ENCODE data around the gene AGBL3.

The AGBL3 gene

DNA sequence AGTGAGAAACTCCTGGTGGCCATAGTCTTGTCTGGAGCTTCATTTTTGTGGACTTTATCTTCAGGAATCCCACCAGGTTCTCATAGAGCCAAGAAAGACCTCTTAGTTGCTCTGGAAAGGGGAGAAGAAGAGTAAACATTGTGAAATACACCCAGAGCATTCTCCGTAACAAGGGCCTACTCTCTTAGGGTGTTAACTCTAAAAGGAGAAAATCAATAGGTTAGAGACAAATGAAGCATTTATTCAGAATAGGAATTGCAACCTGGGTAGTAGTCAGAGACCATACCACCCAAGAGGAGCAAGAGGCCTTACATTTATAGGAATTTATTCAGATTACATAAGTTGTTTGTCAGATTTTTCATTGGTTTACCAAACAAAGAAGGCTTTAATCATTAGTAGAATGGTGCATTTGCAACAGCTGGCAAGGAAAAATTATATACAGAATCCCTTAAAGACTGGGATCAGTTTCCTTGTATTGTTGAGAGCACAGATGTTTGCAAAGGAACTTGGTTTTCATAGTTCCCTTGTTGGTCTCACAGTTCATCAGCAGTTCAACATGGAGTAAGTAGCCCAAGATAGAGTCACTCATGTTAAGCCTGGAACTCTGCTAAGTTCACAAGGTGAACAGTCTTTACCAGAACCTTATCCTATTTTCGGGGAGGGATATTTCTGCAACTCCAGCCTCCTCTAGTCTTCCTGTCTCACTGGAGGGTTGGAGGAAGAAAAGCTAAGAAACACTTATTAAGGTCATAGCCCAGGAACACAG lies 108.3 kb downstream of the AGBL3 start:
- H3K9ac ChIP-seq (ENCODE audit: low read length in 5 of 5), result no peak overlapping the region
- H3K9me3 ChIP-seq (ENCODE audit: control insufficient read depth in 5 of 5, low read length in 5 of 5), result no peaks in the 10 kb centered on the region
- peaks cover 0 to 5% (median 0%) of the 10 kb centered on the region in 5 donors for H3K4me1 ChIP-seq (ENCODE audit: control insufficient read depth in 5 of 5, insufficient read depth in 5 of 5, low read length in 5 of 5)
- no peak overlapping the region for H3K27ac ChIP-seq (ENCODE audit: low read depth, low read length)
- H3K36me3 ChIP-seq (ENCODE audit: control insufficient read depth in 5 of 5, insufficient read depth in 5 of 5, low read length in 5 of 5), result peaks cover 3 to 8% (median 4%) of the 10 kb centered on the region in 5 donors
- H3K4me3 ChIP-seq (ENCODE audit: low read depth in 1 of 5, low read length in 5 of 5), result no peak overlapping the region
- H3K27me3 ChIP-seq (ENCODE audit: control insufficient read depth in 5 of 5, insufficient read depth in 4 of 5, low read length in 5 of 5), result no peaks in the 10 kb centered on the region

- no peak overlapping the region for H3K9ac ChIP-seq (ENCODE audit: low read length in 5 of 5)
- no peaks in the 10 kb centered on the region for H3K27me3 ChIP-seq (ENCODE audit: control insufficient read depth in 5 of 5, insufficient read depth in 4 of 5, low read length in 5 of 5)
- no peaks in the 10 kb centered on the region for H3K9me3 ChIP-seq (ENCODE audit: control insufficient read depth in 5 of 5, low read length in 5 of 5)
- peaks cover 0 to 5% (median 0%) of the 10 kb centered on the region in 5 donors for H3K4me1 ChIP-seq (ENCODE audit: control insufficient read depth in 5 of 5, insufficient read depth in 5 of 5, low read length in 5 of 5)
- H3K4me3 ChIP-seq (ENCODE audit: low read depth in 1 of 5, low read length in 5 of 5), result no peak overlapping the region
- peaks cover 3 to 6% (median 4%) of the 10 kb centered on the region in 5 donors for H3K36me3 ChIP-seq (ENCODE audit: control insufficient read depth in 5 of 5, insufficient read depth in 5 of 5, low read length in 5 of 5)
- no peak overlapping the region for H3K27ac ChIP-seq (ENCODE audit: low read depth, low read length)
Measured at GRCh38 chr7:135095450-135095849, 109.1 kb downstream of the AGBL3 start.

- H3K27me3 ChIP-seq (ENCODE audit: control insufficient read depth in 5 of 5, insufficient read depth in 4 of 5, low read length in 5 of 5), result no peaks in the 10 kb centered on the region
- H3K9ac ChIP-seq (ENCODE audit: low read length in 5 of 5), result no peak overlapping the region
- no peak overlapping the region for H3K4me3 ChIP-seq (ENCODE audit: low read depth in 1 of 5, low read length in 5 of 5)
- peaks cover 0 to 3% (median 0%) of the 10 kb centered on the region in 5 donors for H3K36me3 ChIP-seq (ENCODE audit: control insufficient read depth in 5 of 5, insufficient read depth in 5 of 5, low read length in 5 of 5)
- H3K9me3 ChIP-seq (ENCODE audit: control insufficient read depth in 5 of 5, low read length in 5 of 5), result no peaks in the 10 kb centered on the region
- peaks cover 0 to 5% (median 0%) of the 10 kb centered on the region in 5 donors for H3K4me1 ChIP-seq (ENCODE audit: control insufficient read depth in 5 of 5, insufficient read depth in 5 of 5, low read length in 5 of 5)
- no peak overlapping the region for H3K27ac ChIP-seq (ENCODE audit: low read depth, low read length)
Measured at GRCh38 chr7:135098391-135098790, 112.1 kb downstream of the AGBL3 start.

- Histone ChIP-seq H3K36me3 (ENCODE audit: control insufficient read depth in 5 of 5, insufficient read depth in 5 of 5, low read length in 5 of 5) (no peaks in the 10 kb centered on the region), H3K4me3 (ENCODE audit: low read depth in 1 of 5, low read length in 5 of 5) (no peak overlapping the region), H3K9ac (ENCODE audit: low read length in 5 of 5) (no peak overlapping the region), H3K9me3 (ENCODE audit: control insufficient read depth in 5 of 5, low read length in 5 of 5) (no peaks in the 10 kb centered on the region), H3K27ac (ENCODE audit: low read depth, low read length) (no peak overlapping the region), H3K4me1 (ENCODE audit: control insufficient read depth in 5 of 5, insufficient read depth in 5 of 5, low read length in 5 of 5) (peaks cover 0 to 5% (median 0%) of the 10 kb centered on the region in 5 donors), H3K27me3 (ENCODE audit: control insufficient read depth in 5 of 5, insufficient read depth in 4 of 5, low read length in 5 of 5) (no peaks in the 10 kb centered on the region)
Measured at GRCh38 chr7:135100856-135101255, 114.5 kb downstream of the AGBL3 start.

GRCh38 chr7:135102372-135102771 lies 116.1 kb downstream of the AGBL3 start:
- Histone ChIP-seq H3K27ac (ENCODE audit: low read depth, low read length) (no peak overlapping the region), H3K9me3 (ENCODE audit: control insufficient read depth in 5 of 5, low read length in 5 of 5) (no peaks in the 10 kb centered on the region), H3K4me3 (ENCODE audit: low read depth in 1 of 5, low read length in 5 of 5) (no peak overlapping the region), H3K9ac (ENCODE audit: low read length in 5 of 5) (no peak overlapping the region), H3K27me3 (ENCODE audit: control insufficient read depth in 5 of 5, insufficient read depth in 4 of 5, low read length in 5 of 5) (no peaks in the 10 kb centered on the region), H3K36me3 (ENCODE audit: control insufficient read depth in 5 of 5, insufficient read depth in 5 of 5, low read length in 5 of 5) (no peaks in the 10 kb centered on the region), H3K4me1 (ENCODE audit: control insufficient read depth in 5 of 5, insufficient read depth in 5 of 5, low read length in 5 of 5) (peaks cover 0 to 5% (median 0%) of the 10 kb centered on the region in 5 donors)

DNA sequence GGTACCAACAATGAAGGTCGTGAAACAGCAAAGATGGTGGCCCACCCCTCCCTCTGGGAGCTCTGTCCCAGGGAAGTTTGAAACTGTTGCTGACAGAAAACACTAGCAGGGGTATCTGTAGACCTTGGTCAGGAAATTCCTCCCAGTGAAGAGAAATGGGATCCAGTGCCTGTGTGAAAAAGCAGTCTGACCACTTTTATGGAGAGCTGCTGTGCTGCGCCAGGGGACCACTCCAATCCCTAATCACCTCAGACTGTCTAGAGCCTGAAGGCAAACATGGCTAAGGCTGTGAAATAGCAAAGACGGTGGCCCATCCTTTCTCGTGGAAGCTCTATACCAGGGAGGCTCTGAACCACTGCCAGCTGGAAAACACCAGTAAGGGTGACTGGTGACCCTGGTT lies 123.3 kb downstream of the AGBL3 start:
- H3K36me3 ChIP-seq (ENCODE audit: control insufficient read depth in 5 of 5, insufficient read depth in 5 of 5, low read length in 5 of 5), result no peaks in the 10 kb centered on the region
- H3K9ac ChIP-seq (ENCODE audit: low read length in 5 of 5), result no peak overlapping the region
- no peak overlapping the region for H3K4me3 ChIP-seq (ENCODE audit: low read depth in 1 of 5, low read length in 5 of 5)
- no peak overlapping the region for H3K27ac ChIP-seq (ENCODE audit: low read depth, low read length)
- H3K4me1 ChIP-seq (ENCODE audit: control insufficient read depth in 5 of 5, insufficient read depth in 5 of 5, low read length in 5 of 5), result no peaks in the 10 kb centered on the region
- H3K27me3 ChIP-seq (ENCODE audit: control insufficient read depth in 5 of 5, insufficient read depth in 4 of 5, low read length in 5 of 5), result no peaks in the 10 kb centered on the region
- no peaks in the 10 kb centered on the region for H3K9me3 ChIP-seq (ENCODE audit: control insufficient read depth in 5 of 5, low read length in 5 of 5)

DNA sequence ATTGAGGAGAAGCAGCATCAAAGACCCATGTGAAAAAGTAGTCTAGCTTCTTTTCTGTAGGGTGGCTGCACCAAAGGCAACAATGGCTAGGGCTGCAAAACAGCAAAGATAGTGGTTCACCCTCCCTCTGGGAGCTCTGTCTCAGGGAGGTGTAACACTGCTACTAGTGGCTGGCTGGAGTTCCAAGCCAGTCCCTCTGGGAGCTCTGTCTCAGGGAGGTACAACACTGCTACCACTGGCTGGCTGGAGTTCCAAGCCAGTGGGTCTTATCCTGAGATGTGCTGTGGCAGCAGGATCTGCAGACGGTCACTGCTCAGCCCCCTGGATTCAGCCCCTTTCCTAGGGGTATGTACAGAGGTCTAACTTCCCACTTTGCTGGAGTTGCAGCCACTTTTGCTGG lies 123.7 kb downstream of the AGBL3 start:
- no peaks in the 10 kb centered on the region for H3K36me3 ChIP-seq (ENCODE audit: control insufficient read depth in 5 of 5, insufficient read depth in 5 of 5, low read length in 5 of 5)
- H3K9me3 ChIP-seq (ENCODE audit: control insufficient read depth in 5 of 5, low read length in 5 of 5), result no peaks in the 10 kb centered on the region
- H3K9ac ChIP-seq (ENCODE audit: low read length in 5 of 5), result no peak overlapping the region
- no peak overlapping the region for H3K27ac ChIP-seq (ENCODE audit: low read depth, low read length)
- no peak overlapping the region for H3K4me3 ChIP-seq (ENCODE audit: low read depth in 1 of 5, low read length in 5 of 5)
- no peaks in the 10 kb centered on the region for H3K27me3 ChIP-seq (ENCODE audit: control insufficient read depth in 5 of 5, insufficient read depth in 4 of 5, low read length in 5 of 5)
- no peaks in the 10 kb centered on the region for H3K4me1 ChIP-seq (ENCODE audit: control insufficient read depth in 5 of 5, insufficient read depth in 5 of 5, low read length in 5 of 5)

DNA sequence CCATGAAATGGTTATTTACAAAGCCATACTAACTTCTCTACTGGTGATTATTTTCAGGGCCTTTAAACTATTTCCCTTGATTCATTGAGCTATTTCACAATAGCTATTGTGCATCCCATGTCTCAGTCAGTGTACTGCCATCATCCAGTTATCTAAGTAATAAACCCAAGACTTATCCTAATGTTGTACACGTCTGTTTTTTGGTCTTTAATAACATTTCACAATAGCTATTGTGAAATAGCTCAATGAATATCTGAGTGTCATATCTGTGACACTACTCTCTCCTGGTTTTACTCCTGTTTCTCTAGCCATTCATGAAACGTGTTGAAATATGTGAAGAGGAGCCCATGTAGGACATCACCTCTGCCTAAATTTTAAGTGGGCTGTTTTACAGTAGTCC lies 125.1 kb downstream of the AGBL3 start:
- H3K9me3 ChIP-seq (ENCODE audit: control insufficient read depth in 5 of 5, low read length in 5 of 5), result no peaks in the 10 kb centered on the region
- no peaks in the 10 kb centered on the region for H3K36me3 ChIP-seq (ENCODE audit: control insufficient read depth in 5 of 5, insufficient read depth in 5 of 5, low read length in 5 of 5)
- H3K4me3 ChIP-seq (ENCODE audit: low read depth in 1 of 5, low read length in 5 of 5), result no peak overlapping the region
- no peak overlapping the region for H3K27ac ChIP-seq (ENCODE audit: low read depth, low read length)
- H3K9ac ChIP-seq (ENCODE audit: low read length in 5 of 5), result no peak overlapping the region
- H3K4me1 ChIP-seq (ENCODE audit: control insufficient read depth in 5 of 5, insufficient read depth in 5 of 5, low read length in 5 of 5), result no peaks in the 10 kb centered on the region
- H3K27me3 ChIP-seq (ENCODE audit: control insufficient read depth in 5 of 5, insufficient read depth in 4 of 5, low read length in 5 of 5), result no peaks in the 10 kb centered on the region

GRCh38 chr7:135114622-135115021 lies 128.3 kb downstream of the AGBL3 start:
- Histone ChIP-seq H3K4me3 (ENCODE audit: low read depth in 1 of 5, low read length in 5 of 5) (no peak overlapping the region), H3K27ac (ENCODE audit: low read depth, low read length) (no peak overlapping the region), H3K36me3 (ENCODE audit: control insufficient read depth in 5 of 5, insufficient read depth in 5 of 5, low read length in 5 of 5) (no peaks in the 10 kb centered on the region), H3K27me3 (ENCODE audit: control insufficient read depth in 5 of 5, insufficient read depth in 4 of 5, low read length in 5 of 5) (no peaks in the 10 kb centered on the region), H3K9me3 (ENCODE audit: control insufficient read depth in 5 of 5, low read length in 5 of 5) (no peaks in the 10 kb centered on the region), H3K4me1 (ENCODE audit: control insufficient read depth in 5 of 5, insufficient read depth in 5 of 5, low read length in 5 of 5) (no peaks in the 10 kb centered on the region), H3K9ac (ENCODE audit: low read length in 5 of 5) (no peak overlapping the region)

- Histone ChIP-seq H3K4me3 (ENCODE audit: low read depth in 1 of 5, low read length in 5 of 5) (no peak overlapping the region), H3K27ac (ENCODE audit: low read depth, low read length) (no peak overlapping the region), H3K9me3 (ENCODE audit: control insufficient read depth in 5 of 5, low read length in 5 of 5) (peaks cover 0 to 5% (median 0%) of the 10 kb centered on the region in 5 donors), H3K9ac (ENCODE audit: low read length in 5 of 5) (no peak overlapping the region), H3K4me1 (ENCODE audit: control insufficient read depth in 5 of 5, insufficient read depth in 5 of 5, low read length in 5 of 5) (no peaks in the 10 kb centered on the region), H3K27me3 (ENCODE audit: control insufficient read depth in 5 of 5, insufficient read depth in 4 of 5, low read length in 5 of 5) (no peaks in the 10 kb centered on the region), H3K36me3 (ENCODE audit: control insufficient read depth in 5 of 5, insufficient read depth in 5 of 5, low read length in 5 of 5) (no peaks in the 10 kb centered on the region)
Measured at GRCh38 chr7:135117096-135117495, 130.8 kb downstream of the AGBL3 start.

Measured in subcutaneous abdominal adipose tissue (tissue), 5 donors.